Urinary bladder (tissue), 4 donors: ENCODE data around the gene FXYD7. TPM values are rescaled to one million over a fixed set of nuclear protein-coding genes. Genes with fewer than 3 reads are reported as not detected.

Experiments used
- DNase-seq: peaks from one replicate; pipeline ENCODE4 v3.0.0-alpha.2; 2015; ENCODE audit errors: extremely low spot score
- H3K27ac ChIP-seq: one replicate; pipeline ENCODE4 v1.5.1; 2013; ENCODE audit warnings: low read depth, mild to moderate bottlenecking, moderate library complexity
- H3K36me3 ChIP-seq: one replicate; pipeline ENCODE4 v1.6.1; 2013; ENCODE audit warnings: mild to moderate bottlenecking, moderate library complexity; ENCODE audit not compliant: insufficient read depth
- H3K4me1 ChIP-seq: one replicate; pipeline ENCODE4 v1.6.1; 2013; ENCODE audit warnings: mild to moderate bottlenecking, moderate library complexity; ENCODE audit not compliant: insufficient read depth
- H3K4me3 ChIP-seq: one replicate; pipeline ENCODE4 v1.5.1; 2013; ENCODE audit warnings: low read depth, low read length
- WGBS: extraction: QIAGEN DNeasy Blood & Tissue Kit; methylation state at CpG from one replicate; pipeline ENCODE4 v1.1.7; 2013; 5-methylcytosine and 5-hydroxymethylcytosine counted together
- polyA plus RNA-seq: library from polyadenylated mRNA; stranded (reverse); fragments of 200-250 nt; gene quantifications from one replicate; pipeline ENCODE4 v1.2.3, GENCODE V29; 2013
- total RNA-seq: library from RNA; depleted of rRNA; stranded (reverse); fragments of >200 nt; gene quantifications from one replicate; pipeline ENCODE4 v1.2.3, GENCODE V29; 2014
- donor health status: healthy with polysubstance abuse.
- donor health status: healthy.

The FXYD7 gene
- total and polyA plus RNA-seq, 2 donors: 0.26 to 0.57 TPM

GRCh38 chr19:35117799-35118198 lies 25.3 kb upstream of the FXYD7 start:
- no peaks in the 10 kb centered on the region for H3K36me3 ChIP-seq
- H3K4me1 ChIP-seq: no peaks in the 10 kb centered on the region
- WGBS: 84% methylated on average over 11 of the region's 11 CpGs
- DNase-seq: no peak
- peak overlapping the region; percentile 33 for H3K27ac ChIP-seq
- no peak overlapping the region for H3K4me3 ChIP-seq

GRCh38 chr19:35118268-35119020 lies 24.6 kb upstream of the FXYD7 start:
- Histone ChIP-seq H3K27ac (peak overlapping the region; percentile 72), H3K36me3 (no peaks in the 10 kb centered on the region), H3K4me3 (peak overlapping the region; percentile 6), H3K4me1 (no peaks in the 10 kb centered on the region)
- no peak for DNase-seq
- 79% methylated on average over 13 of the region's 13 CpGs for WGBS

GRCh38 chr19:35119091-35119490 lies 24.0 kb upstream of the FXYD7 start:
- Histone ChIP-seq H3K4me3 (no peak overlapping the region), H3K4me1 (no peaks in the 10 kb centered on the region), H3K27ac (peak overlapping the region; percentile 68), H3K36me3 (no peaks in the 10 kb centered on the region)
- 68% methylated on average over 14 of the region's 14 CpGs for WGBS
- DNase-seq: no peak

GRCh38 chr19:35119578-35120155 lies 23.4 kb upstream of the FXYD7 start:
- Histone ChIP-seq H3K4me1 (no peaks in the 10 kb centered on the region), H3K4me3 (no peak overlapping the region), H3K27ac (no peak overlapping the region), H3K36me3 (no peaks in the 10 kb centered on the region)
- 80% methylated on average over 9 of the region's 9 CpGs for WGBS
- DNase-seq: no peak

GRCh38 chr19:35120492-35120891 lies 22.6 kb upstream of the FXYD7 start:
- H3K36me3 ChIP-seq: no peaks in the 10 kb centered on the region
- WGBS: 40% methylated on average over 7 of the region's 7 CpGs
- no peaks in the 10 kb centered on the region for H3K4me1 ChIP-seq
- H3K4me3 ChIP-seq: no peak overlapping the region
- peak overlapping the region; percentile 62 for H3K27ac ChIP-seq
- no peak for DNase-seq

- DNase-seq: no peak
- no peaks in the 10 kb centered on the region for H3K4me1 ChIP-seq
- WGBS: 68% methylated on average over 7 of the region's 7 CpGs
- H3K36me3 ChIP-seq: no peaks in the 10 kb centered on the region
- H3K4me3 ChIP-seq: no peak overlapping the region
- peak overlapping the region; percentile 62 for H3K27ac ChIP-seq
These were observed 22.2 kb upstream of the FXYD7 start for GRCh38 chr19:35120898-35121297.

- H3K36me3 ChIP-seq: no peaks in the 10 kb centered on the region
- no peak overlapping the region for H3K4me3 ChIP-seq
- 75% methylated on average over 19 of the region's 19 CpGs for WGBS
- H3K27ac ChIP-seq: no peak overlapping the region
- no peak for DNase-seq
- H3K4me1 ChIP-seq: no peaks in the 10 kb centered on the region
These were observed 20.1 kb upstream of the FXYD7 start for GRCh38 chr19:35122687-35123551.

GRCh38 chr19:35123573-35123972 lies 19.5 kb upstream of the FXYD7 start:
- Histone ChIP-seq H3K4me3 (no peak overlapping the region), H3K36me3 (no peaks in the 10 kb centered on the region), H3K4me1 (no peaks in the 10 kb centered on the region), H3K27ac (no peak overlapping the region)
- DNase-seq: no peak
- WGBS: 70% methylated on average over 5 of the region's 5 CpGs

GRCh38 chr19:35124098-35125060 lies 18.7 kb upstream of the FXYD7 start:
- WGBS: 6% methylated on average over 42 of the region's 42 CpGs
- Histone ChIP-seq H3K27ac (peak overlapping the region; percentile 72), H3K4me3 (peak overlapping the region; percentile 29), H3K36me3 (no peaks in the 10 kb centered on the region), H3K4me1 (no peaks in the 10 kb centered on the region)
- DNase-seq: peak; percentile 88

GRCh38 chr19:35125270-35125717 lies 17.8 kb upstream of the FXYD7 start:
- Histone ChIP-seq H3K4me1 (no peaks in the 10 kb centered on the region), H3K4me3 (no peak overlapping the region), H3K36me3 (no peaks in the 10 kb centered on the region), H3K27ac (no peak overlapping the region)
- 84% methylated on average over 19 of the region's 19 CpGs for WGBS
- no peak for DNase-seq

- H3K36me3 ChIP-seq: no peaks in the 10 kb centered on the region
- H3K4me1 ChIP-seq: no peaks in the 10 kb centered on the region
- 80% methylated on average over 35 of the region's 35 CpGs for WGBS
- DNase-seq: no peak
- H3K4me3 ChIP-seq: no peak overlapping the region
- peak overlapping the region; percentile 11 for H3K27ac ChIP-seq
These were observed 17.1 kb upstream of the FXYD7 start for GRCh38 chr19:35125749-35126623.

- DNase-seq: no peak
- 44% methylated on average over 20 of the region's 20 CpGs for WGBS
- Histone ChIP-seq H3K4me3 (no peak overlapping the region), H3K27ac (peak overlapping the region; percentile 11), H3K36me3 (no peaks in the 10 kb centered on the region), H3K4me1 (no peaks in the 10 kb centered on the region)
These were observed 16.5 kb upstream of the FXYD7 start for GRCh38 chr19:35126624-35126959.
